GM12872 (cell line): ENCODE data around the gene SLFN14.

Experiments
- TF ChIP-seq, protein P1 (sequence below): IDR thresholded peaks from 3 replicates; pipeline ENCODE4 v1.5.1; 2011; ENCODE audit warnings: low read depth, mild to moderate bottlenecking, low read length, moderate library complexity; ENCODE audit not compliant: insufficient read depth

SLFN14 gene

GRCh38 chr17:35578197-35578928 lies 17.7 kb upstream of the SLFN14 start, which contains the start of gene PEX12:
PEX12 (minus strand) TSS chr17:35578571; CDS start chr17:35578021, 550 bp downstream.
- TF ChIP-seq, protein P1, sequence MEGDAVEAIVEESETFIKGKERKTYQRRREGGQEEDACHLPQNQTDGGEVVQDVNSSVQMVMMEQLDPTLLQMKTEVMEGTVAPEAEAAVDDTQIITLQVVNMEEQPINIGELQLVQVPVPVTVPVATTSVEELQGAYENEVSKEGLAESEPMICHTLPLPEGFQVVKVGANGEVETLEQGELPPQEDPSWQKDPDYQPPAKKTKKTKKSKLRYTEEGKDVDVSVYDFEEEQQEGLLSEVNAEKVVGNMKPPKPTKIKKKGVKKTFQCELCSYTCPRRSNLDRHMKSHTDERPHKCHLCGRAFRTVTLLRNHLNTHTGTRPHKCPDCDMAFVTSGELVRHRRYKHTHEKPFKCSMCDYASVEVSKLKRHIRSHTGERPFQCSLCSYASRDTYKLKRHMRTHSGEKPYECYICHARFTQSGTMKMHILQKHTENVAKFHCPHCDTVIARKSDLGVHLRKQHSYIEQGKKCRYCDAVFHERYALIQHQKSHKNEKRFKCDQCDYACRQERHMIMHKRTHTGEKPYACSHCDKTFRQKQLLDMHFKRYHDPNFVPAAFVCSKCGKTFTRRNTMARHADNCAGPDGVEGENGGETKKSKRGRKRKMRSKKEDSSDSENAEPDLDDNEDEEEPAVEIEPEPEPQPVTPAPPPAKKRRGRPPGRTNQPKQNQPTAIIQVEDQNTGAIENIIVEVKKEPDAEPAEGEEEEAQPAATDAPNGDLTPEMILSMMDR: no peak

DNA sequence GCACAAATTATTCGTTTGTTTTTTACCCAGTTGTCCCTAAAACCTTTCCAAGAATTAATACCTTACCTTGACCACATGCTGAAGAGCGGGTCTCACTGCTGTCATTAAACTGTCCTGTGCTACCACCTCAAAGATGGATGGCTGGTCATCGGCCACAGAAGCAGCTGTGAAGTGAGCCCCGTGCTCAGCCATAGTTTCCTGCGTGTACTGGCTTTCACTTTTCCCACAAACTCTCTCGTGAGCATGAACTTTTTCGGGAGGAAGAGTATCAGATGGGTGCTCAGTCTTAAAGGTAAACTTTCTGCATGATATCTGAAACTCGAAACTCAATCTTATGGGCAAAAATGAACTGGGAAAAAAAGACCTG lies 17.2 kb upstream of the SLFN14 start:
- TF ChIP-seq, protein P1: no peak

DNA sequence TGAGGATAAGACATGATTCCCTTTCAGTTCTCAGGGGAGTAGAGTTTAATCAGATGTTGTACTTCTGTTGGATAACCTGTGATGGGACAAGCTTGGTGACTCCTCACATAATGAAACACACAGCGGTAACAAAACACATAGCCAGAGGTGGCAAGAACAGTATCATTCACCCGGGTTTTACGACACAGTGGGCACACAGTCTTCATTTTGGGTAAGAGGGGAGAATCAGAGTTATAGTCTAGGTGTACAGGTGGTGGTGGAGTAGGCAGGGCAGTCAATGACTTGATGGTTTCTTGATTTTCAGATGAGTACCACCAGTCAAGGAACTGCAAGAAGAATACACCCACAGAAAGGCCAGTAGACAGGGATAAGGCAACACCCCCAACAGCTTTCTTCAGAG lies 15.1 kb upstream of the SLFN14 start:
- TF ChIP-seq, protein P1: no peak

DNA sequence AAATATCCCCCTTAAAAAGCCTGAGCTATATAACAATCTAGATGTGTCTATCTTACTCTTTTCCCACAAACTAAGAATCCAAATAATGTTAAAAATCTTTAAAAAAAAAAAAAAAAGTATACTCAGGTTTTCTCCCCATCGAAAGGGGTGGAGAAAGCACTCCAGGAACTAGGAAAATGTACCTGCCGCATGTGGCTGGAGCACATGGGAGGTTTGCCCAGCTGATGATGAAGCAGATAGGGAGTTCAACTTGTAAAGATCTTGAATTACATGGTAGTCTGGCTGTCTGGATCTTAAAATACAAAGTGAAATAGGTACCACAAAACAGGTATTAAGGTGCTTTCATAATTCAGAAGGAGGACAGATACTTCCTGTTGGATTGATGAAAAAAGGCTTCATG lies 8.8 kb upstream of the SLFN14 start:
- TF ChIP-seq, protein P1: no peak

DNA sequence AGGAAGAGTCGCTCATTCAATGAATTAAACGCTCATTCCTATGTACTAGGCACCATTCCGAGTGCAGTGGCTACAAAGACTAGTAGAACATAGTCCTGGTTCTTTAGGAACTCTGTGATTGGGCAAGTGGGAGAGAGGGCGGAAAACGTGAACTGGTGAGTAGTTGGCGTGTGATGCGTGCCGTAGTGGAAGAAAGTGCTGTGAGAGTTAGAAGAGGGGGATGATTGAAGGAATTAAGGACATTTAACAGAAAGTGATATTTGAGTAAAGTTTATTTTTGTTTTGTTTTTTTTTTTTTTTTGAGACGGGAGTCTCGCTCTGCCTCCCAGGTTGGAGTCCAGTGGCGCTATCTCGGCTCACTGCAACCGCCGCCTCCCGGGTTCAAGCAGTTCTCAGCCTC lies 7.9 kb upstream of the SLFN14 start:
- TF ChIP-seq, protein P1: no peak

DNA sequence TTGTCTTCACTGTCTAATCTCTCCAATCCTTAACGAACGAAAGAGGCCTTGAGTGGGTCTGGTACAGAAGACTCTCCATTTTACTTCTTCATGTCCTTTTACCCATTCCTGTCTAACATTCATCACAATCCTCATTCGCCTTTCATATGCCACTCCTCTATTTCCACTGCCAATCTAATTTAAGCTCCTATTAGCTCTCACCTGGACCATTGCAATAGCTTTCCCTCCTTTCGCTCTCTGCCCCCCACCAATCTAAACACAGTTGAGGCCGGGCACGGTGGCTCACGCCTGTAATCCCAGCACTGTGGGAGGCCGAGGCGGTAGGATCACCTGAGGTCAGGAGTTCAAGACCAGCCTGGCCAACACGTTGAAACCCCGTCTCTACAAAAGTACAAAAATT lies 6.3 kb upstream of the SLFN14 start:
- TF ChIP-seq, protein P1: no peak

- TF ChIP-seq, protein P1: no peak
Measured at GRCh38 chr17:35559495-35560210, 966 bp downstream of the SLFN14 start.
